ENCODE measurements around the gene LAMA1.

DNA sequence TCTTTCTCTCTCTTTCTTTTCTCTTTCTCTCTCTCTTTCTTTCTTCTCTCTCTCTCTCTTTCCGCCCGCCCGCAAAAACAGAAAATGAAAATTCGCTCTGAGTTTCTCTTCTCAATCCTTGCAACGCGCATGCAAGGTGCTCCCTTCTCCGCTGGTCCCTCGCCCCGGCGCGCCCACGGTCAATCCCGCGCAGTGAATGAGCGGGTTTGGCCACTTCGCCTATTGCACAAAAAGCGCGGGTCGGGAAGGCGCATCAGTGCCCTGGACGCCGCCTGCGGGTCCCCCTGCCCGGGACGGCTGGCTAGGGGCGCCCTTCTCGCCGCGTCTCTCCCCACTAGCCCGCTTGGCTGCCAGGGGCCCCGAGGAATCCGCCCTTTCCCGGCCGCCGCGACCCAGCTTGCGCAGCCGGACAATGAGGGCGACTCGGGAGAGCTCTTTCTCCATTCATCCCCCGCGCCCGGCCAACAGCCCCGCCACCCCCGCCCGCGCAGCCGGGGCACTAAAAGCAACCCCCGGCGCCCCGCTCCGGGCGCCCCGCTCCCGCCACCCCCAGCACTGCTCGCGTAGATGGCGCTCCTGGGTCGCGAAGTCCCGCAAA is 706 bp downstream of the LAMA1 start:
- TF ChIP-seq, protein P1, sequence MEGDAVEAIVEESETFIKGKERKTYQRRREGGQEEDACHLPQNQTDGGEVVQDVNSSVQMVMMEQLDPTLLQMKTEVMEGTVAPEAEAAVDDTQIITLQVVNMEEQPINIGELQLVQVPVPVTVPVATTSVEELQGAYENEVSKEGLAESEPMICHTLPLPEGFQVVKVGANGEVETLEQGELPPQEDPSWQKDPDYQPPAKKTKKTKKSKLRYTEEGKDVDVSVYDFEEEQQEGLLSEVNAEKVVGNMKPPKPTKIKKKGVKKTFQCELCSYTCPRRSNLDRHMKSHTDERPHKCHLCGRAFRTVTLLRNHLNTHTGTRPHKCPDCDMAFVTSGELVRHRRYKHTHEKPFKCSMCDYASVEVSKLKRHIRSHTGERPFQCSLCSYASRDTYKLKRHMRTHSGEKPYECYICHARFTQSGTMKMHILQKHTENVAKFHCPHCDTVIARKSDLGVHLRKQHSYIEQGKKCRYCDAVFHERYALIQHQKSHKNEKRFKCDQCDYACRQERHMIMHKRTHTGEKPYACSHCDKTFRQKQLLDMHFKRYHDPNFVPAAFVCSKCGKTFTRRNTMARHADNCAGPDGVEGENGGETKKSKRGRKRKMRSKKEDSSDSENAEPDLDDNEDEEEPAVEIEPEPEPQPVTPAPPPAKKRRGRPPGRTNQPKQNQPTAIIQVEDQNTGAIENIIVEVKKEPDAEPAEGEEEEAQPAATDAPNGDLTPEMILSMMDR (conservative IDR thresholded peaks at IDR 0.05) = no peak
- no peak for TF ChIP-seq ZFX (IDR thresholded peaks at IDR 0.05)
